HG03280 (cell line): Measurements from ENCODE around the gene MTFMT.
"Not testable (repeated sequence)": the region's sequence is repeated elsewhere in the genome, so short reads cannot be mapped to it uniquely, and the experiment has no call there.

Source experiments
- ATAC-seq: cut with Tn5 transposase; IDR thresholded peaks from one replicate; pipeline ENCODE4 v1.9.1; 2021; ENCODE audit warnings: mild to moderate bottlenecking, moderate library complexity; ENCODE audit not compliant: unreplicated experiment

Gene MTFMT

DNA sequence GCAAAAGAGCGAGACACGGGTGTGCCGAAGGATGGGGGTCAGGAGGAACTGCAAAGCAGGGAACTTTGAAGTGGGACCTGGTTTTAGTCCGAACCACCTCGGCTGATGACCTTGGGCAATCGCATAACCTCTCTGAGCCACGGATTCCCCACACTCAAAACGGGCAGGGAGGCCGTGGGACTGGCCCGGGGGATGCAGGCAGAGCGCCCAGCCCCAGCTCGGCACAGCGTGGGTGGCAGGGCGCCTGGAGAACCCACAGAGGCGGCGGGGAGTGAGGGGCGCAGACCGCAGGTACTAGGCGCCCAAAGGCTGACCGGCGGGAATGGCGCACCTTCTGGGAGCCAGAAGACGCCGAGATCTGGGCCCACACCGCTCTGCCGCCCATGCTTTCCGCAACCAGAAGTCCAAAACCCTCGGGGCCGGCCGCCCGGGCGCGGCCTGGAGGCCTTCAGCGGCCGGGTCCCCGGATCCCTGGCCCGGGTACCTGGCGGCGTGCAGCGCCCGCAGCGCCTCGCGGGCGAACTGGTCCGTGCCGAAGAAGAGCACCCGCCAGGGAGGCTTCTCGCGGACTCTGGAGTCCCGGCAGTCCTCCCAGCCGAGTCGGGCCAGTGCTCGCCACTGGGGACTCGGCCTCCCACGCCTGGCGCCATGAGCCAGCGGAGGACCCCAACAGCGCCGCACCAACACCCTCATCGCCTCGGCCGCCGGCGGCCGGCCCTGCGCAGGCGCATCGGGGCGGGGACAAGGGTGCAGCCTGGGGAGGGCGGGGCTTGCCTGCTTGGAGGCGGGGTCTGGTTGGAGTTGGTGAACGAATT, at the start of gene MTFMT:
Gene MTFMT (minus strand): TSS at position 719 of the 815 bp plus-strand sequence. CDS start 26 bp downstream, at position 693.
- ATAC-seq, result peak; percentile 86

DNA sequence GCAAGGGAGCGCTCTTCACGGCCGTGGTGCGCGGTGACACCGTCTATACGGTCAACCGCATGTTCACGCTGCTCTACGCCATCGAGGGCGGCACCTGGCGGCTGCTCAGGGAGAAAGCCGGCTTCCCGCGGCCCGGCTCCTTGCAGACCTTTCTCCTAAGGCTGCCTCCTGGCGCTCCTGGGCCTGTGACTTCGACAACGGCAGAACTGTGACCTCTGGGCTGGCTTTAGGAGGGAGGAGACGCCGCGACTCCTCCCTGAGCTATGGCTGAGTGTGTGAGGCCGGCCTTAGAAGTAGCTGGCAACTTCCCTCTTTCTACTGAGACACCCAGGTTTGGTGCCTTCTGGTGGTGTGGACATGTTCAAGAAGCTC, 48.5 kb upstream of the MTFMT start:
- no peak for ATAC-seq

DNA sequence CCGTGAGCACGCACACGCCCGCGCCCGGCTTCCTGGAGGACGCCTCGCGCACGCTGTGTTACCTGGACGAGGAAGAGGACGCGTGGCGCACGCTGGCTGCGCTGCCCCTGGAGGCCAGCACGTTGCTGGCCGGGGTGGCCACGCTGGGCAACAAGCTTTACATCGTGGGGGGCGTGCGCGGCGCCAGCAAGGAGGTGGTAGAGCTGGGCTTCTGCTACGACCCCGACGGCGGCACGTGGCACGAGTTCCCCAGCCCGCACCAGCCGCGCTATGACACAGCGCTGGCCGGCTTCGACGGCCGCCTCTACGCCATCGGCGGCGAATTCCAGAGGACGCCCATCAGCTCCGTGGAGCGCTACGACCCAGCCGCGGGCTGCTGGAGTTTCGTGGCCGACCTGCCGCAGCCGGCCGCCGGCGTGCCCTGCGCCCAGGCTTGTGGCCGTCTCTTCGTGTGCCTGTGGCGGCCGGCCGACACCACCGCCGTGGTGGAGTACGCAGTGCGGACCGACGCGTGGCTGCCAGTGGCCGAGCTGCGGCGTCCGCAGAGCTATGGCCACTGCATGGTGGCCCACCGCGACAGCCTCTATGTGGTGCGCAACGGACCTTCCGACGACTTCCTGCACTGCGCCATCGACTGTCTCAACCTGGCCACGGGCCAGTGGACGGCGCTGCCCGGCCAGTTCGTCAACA, 48.0 kb upstream of the MTFMT start:
- ATAC-seq, result no peak

DNA sequence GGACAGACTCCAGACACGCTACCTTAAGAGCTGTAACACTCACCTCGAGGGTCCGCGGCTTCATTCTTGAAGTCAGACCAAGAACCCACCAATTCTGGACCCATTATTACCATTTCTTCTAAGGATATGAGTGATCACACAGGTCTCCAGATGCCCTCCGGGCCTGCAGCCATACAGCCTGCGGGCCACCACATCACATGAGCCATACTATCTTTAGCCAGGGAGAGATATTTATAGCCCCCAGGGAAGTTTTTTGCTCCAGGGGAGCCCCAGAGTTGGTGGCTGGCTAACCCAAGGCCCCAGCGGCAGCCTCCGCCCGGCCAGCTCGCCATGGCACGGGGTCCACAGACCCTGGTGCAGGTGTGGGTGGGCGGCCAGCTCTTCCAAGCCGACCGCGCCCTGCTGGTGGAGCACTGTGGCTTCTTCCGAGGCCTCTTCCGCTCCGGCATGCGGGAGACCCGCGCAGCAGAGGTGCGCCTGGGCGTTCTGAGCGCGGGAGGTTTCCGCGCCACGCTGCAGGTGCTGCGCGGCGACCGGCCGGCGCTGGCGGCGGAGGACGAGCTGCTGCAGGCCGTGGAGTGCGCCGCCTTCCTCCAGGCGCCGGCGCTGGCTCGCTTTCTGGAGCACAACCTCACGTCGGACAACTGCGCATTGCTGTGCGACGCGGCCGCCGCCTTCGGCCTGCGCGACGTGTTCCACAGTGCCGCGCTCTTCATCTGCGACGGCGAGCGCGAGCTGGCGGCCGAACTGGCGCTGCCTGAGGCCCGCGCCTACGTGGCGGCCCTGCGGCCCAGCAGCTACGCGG, 47.2 kb upstream of the MTFMT start, which contains the start of gene KBTBD13:
Gene KBTBD13 (plus strand): TSS at position 261 of the 805 bp plus-strand sequence. CDS start 70 bp downstream, at position 331.
- ATAC-seq, result no peak

DNA sequence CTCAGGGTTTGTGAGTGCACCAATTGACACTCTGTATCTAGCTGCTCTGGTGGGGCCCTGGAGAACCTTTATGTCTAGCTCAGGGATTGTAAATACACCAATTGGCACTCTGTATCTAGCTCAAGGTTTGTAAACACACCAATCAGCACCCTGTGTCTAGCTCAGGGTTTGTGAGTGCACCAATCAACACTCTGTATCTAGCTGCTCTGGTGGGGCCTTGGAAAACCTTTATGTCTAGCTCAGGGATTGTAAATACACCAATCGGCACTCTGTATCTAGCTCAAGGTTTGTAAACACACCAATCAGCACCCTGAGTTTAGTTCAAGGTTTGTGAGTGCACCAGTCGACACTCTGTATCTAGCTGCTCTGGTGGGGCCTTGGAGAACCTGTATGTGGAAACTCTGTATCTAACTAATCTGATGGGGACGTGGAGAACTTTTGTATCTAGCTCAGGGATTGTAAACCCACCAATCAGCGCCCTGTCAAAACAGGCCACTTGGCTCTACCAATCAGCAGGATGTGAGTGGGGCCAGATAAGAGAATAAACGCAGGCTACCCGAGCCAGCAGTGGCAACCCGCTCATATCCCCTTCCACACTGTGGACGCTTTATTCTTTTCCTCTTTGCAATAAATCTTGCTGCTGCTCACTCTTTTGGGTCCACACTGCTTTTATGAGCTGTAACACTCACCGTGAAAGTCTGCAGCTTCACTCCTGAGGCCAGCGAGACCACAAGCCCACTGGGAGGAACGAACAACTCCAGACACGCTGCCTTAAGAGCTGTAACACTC, 46.4 kb upstream of the MTFMT start:
- not testable (repeated sequence) for ATAC-seq

DNA sequence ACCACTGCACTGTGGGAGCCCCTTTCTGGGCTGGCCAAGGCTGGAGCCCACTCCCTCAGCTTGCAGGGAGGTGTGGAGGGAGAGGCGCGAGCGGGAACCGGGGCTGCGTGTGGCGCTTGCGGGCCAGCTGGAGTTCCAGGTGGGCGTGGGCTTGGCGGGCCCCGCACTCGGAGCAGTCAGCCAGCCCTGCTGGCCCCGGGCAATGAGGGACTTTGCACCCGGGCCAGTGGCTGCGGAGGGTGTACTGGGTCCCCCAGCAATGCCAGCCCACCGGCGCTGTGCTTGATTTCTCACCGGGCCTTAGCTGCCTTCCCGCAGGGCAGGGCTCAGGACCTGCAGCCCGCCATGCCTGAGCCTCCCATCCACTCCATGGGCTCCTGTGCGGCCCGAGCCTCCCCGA, 45.5 kb upstream of the MTFMT start:
- not testable (repeated sequence) for ATAC-seq

DNA sequence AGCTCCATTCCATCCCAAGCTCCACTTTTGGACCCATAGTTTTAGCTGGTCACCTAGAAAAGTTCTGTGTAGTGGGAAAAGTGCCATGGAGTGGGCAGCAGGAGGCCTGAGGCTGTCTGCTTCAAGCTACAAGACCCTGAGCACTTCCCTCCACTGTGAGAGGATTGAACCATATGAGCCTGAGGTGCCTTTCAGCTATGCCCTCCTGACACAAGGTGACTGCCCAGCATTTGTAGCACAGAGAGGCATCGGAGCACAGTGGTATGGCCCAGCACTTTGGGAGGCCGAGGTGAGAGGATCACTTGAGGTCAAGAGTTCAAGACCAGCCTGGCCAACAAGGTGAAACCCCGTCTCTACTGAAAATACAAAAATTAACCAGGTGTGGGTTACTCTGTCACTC, 43.2 kb upstream of the MTFMT start:
- ATAC-seq, result no peak

DNA sequence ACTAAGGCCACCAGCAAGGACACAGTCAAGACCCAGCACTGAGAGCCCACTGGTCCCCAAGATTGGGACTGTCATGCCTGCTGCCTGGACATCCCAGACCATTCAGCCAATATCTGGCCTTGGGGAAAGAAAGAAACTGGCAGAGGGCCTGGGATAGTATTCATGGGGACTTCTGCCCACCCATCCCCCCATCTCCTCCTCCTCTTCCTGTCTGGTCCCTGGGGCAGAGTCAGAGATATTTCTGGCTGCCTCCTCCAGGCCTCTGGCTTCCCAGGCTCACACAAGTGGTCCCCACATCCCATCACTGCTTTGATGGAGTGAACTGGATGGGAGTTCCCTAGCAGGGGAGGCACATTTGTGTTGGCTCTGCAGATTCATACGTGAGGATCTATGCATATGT, 42.6 kb upstream of the MTFMT start:
- ATAC-seq, result no peak

DNA sequence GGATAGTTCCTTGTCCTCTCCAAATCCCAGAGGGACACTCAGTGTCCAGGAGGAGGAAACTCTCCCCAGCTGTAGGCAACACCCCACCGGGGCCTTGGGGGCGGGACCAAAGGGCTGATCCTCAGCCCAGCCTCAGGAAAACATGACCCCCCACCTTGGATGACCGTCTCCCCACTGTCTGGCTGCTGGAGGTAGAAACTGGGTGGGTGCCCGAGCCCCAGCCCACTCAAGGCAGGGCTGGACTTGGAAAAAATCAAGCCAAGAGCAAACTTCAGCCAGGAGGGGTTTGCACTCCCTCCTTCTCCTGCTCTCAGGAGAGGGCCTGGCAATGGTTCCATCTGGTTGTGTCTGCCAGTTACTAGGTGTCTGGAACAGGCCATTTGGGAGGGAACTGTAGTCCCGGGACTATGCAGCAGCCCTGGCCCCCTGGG, 42.0 kb upstream of the MTFMT start:
- no peak for ATAC-seq

DNA sequence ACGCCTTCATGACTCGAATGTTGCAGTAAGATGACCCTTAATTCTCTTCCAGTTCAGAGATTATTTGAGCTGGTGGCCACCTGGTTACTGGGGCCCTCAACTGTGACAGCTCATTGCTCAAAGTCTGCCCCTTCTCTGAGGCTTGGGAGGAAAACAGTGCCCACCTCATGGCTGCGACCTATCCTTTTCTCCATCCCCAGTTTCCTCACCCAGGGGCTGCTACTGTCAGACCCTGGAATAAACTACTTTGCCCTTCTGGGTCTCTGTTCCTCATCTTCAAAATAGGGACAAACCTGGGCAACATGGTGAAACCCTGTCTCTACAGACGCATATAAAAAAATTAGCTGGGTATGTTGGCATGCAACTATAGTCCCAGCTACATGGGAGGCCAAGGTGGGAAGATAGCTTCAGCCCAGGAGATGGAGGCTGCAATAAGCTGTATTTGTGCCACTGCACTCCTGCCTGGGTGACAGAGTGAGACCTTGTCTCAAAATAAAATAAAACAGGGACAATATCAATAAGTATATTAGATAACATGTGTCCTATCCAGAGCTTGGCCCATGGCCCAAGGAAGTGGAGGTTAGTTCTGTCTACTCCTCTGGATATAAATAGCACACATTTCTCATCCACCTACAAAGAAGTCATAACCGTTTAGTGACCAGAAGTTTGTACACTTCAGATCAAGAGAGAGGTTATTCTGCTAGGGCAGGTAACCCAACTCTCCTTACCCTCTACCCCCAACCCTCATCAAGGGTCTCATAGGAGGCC, 40.5 kb upstream of the MTFMT start:
- no peak for ATAC-seq

DNA sequence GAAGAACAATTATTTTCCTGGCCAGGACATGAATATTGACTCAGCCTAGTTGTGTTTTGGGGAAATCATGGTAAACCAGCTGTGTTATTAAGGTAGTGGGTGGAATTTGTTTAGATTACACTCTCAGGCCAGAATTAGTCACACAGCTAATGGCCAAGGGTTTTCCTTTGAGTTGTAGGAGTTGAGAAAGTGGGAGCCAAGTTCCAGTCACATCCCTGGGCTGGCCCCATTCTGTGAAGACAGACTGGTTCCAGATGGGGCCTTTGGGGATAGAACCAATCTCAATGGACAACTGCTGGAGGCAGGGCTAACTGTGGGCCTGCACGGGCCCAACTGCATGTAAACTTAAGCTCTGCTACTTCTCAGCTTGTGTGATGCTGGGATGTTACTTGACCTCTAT, 39.7 kb upstream of the MTFMT start:
- no peak for ATAC-seq

DNA sequence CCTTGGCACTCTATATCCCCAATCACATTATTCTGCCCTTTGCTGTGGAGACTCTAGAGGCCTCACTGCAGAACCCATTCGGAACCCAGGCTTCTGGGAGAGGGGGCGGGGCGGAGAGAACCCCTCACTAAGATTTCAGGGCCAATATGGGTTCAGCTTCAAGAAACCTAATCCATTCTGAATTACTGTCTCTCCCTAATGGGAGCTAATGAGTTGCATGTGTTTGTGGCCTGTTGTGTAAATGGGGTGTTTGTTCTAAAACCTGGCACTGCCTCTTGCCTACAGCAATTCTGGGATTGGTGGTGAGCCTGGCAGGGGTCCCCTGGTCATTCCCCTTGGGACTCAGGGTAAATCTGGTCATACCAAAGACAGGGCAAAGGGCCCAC, 39.0 kb upstream of the MTFMT start:
- ATAC-seq, result no peak

DNA sequence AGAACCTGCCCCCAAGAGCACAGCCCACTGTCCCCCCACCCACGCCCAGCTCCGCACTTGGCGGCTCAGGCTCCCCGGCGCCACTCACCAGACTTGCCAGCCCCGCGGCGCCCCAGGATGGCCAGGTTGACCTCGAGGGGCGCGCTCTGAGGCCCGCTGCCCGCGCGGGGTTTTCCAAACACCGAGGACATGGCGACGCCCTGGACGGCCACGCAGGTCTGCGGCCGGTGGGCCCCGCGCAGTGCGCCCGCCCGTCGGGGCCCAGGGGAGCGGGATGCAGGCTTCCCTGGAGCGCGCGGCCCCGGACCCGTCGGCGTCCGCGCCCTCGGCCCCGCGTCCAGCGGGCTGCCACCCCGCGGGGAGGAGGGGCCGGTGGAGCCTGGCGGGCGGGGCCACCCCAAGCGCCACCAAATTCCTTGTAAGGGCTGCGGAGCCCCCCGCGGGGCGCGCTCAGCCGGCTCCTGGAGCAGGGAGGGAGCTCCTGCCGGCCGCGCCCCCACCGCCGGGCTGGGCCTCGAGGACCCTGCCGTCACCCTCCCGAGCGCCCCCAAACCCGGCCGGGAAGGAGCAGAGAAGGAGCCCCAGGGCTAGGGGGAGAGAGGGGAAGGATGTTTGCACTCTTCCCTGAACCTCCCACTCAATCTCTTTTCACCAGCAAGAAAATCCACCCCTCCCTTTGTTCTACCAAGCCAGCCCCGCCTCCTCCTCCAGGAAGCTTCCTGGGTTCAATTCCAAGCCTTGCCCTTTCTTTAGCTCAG, 38.4 kb upstream of the MTFMT start, which contains the start of gene RASL12:
Gene RASL12 (minus strand): TSS at position 347 of the 758 bp plus-strand sequence. CDS start 156 bp downstream, at position 191.
- ATAC-seq, result no peak

DNA sequence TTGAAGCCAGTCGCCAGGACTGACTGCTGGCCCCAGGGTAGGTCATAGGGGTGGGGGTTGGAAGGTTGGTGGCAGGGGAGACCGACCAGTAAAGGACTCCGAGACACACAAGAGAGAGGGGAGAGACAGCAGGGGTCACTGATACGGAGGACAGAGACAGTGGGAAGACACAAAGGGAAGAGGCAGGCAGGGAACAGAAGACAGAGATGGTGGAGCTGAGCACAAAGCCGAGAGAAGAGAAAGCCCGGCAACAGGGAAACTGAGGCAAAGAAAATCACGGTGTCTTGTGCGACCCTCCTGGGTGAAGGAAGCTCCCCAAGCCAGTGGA, 37.8 kb upstream of the MTFMT start:
- no peak for ATAC-seq

DNA sequence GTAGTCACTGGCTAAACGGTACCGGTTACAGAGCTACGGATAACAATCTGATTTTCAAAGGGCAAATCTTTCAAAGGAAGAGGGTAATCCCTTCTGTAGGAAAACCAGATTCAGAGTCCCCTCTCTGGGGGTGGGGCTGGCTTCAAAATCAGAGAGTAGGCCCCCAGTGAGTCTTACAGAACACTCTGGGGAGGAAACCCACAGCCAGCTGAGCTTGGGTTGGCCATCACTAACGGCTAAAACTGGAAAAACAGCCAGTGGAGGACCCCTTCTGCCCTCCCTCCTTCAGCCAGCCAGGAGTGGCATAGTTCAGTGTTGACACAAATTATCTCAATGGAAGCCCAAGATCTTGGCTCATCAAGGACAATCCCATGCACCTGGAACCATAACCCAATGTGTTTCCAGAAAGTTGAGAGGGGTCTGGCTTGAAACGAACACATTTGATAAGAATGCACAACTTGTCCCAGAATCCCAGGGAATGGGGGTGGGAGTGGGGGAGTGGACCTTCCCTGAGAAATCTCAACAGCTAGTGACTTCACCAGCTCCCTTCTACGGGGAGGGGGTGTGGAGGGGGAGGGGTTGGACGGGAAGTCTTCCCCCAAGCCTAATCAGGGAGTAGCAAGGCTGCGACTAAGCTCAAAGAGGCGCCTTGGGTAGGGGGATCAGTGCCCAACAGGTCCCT, 37.3 kb upstream of the MTFMT start:
- no peak for ATAC-seq

DNA sequence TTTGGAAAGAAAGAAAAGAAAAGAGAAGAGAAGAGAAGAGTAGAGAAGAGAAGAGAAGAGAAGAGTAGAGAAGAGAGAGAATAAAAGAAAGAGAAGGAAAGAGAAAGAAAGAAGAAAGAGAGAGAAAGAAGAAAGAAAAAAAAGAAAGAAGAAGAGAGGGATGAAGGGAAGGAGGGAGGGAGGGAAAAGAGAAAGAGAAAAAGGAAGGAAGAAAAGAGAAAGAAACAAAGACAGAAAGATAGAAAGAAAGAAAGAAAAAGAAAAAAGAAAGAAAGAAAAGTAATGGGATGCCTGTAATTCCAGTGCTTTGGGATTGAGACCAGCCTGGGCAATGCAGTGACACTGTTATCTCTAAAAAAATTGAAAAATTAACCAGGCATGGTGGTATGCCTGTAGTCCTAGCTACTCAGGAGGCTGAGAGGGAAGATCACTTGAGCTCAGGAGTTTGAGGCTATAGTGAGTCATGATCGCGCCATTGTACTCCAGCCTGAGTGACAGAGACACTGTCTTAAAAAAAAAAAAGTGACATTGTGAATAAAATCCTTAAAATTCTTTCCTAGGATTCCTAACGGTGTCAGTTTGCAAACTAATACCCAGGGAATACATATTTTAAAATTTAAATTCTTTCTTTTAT, 36.7 kb upstream of the MTFMT start:
- no peak for ATAC-seq

DNA sequence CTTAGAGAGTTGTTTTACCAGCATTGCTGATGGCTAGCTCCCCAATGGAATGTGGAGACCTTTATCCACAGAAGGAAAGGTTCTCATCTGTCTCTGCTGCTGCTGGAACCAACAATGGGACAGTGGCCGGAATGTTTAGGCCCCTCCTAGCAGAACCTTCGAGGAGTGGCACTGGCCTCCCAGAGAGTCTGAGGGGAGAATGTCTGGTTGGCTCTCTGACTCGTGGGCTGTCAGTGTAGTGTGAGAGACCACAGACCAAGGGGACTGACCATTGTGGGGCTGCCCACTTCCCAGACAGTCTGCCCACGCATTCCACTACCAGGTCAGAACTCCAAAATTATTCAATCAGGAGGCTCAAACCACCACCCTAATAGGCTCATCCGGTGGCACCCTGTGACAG, 33.3 kb upstream of the MTFMT start:
- no peak for ATAC-seq

DNA sequence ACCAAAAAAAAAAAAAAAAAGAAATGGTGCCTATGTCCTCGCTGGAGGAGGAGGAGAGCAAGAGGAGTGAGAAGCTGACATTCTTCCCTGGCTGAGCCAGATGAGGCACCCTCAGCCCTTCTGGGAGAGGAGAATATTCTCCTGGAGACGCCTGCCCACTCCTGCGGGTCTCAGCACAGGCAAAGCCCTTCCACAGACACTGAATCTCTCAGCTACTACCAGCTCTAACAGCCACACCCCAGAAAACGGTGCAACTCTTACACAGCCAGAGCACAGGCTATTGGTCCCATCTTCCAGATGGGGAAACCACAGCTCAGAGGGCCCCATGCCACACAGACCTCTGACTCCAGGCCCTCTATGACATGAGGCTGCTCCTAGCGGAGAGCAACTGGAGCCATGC, 32.6 kb upstream of the MTFMT start:
- ATAC-seq, result no peak
